Effector memory CD4-positive, alpha-beta T cell (primary cell): ENCODE results near the gene PHLDB1.

Source experiments
- DNase-seq, 3 donors: peaks; one replicate each; pipeline ENCODE4 v3.0.0-alpha.2; 2020
- H3K27ac ChIP-seq: 2 replicates; pipeline ENCODE4 v1.7.0; 2013; ENCODE audit warnings: mild to moderate bottlenecking, low read length, moderate library complexity; ENCODE audit not compliant: insufficient read depth, poor library complexity, severe bottlenecking
- H3K27me3 ChIP-seq: replicated peaks from 2 replicates; pipeline ENCODE4 v1.7.0; 2013; ENCODE audit warnings: mild to moderate bottlenecking, low read length; ENCODE audit not compliant: insufficient read depth, control insufficient read depth, poor library complexity, severe bottlenecking
- H3K36me3 ChIP-seq: 2 replicates; pipeline ENCODE4 v1.7.0; 2013; ENCODE audit warnings: mild to moderate bottlenecking, low read length, moderate library complexity; ENCODE audit not compliant: control insufficient read depth, insufficient read depth
- H3K4me1 ChIP-seq: 2 replicates; pipeline ENCODE4 v1.7.0; 2013; ENCODE audit warnings: low read length, mild to moderate bottlenecking; ENCODE audit not compliant: control insufficient read depth, insufficient read depth, poor library complexity, severe bottlenecking
- H3K4me3 ChIP-seq: 2 replicates; pipeline ENCODE4 v1.7.0; 2013; ENCODE audit warnings: low read length, low read depth, mild to moderate bottlenecking; ENCODE audit not compliant: insufficient read depth, poor library complexity, severe bottlenecking
- H3K9me3 ChIP-seq: 2 replicates; pipeline ENCODE4 v1.7.0; 2013; ENCODE audit warnings: mild to moderate bottlenecking, low read length, moderate library complexity; ENCODE audit not compliant: control insufficient read depth

Gene PHLDB1

DNA sequence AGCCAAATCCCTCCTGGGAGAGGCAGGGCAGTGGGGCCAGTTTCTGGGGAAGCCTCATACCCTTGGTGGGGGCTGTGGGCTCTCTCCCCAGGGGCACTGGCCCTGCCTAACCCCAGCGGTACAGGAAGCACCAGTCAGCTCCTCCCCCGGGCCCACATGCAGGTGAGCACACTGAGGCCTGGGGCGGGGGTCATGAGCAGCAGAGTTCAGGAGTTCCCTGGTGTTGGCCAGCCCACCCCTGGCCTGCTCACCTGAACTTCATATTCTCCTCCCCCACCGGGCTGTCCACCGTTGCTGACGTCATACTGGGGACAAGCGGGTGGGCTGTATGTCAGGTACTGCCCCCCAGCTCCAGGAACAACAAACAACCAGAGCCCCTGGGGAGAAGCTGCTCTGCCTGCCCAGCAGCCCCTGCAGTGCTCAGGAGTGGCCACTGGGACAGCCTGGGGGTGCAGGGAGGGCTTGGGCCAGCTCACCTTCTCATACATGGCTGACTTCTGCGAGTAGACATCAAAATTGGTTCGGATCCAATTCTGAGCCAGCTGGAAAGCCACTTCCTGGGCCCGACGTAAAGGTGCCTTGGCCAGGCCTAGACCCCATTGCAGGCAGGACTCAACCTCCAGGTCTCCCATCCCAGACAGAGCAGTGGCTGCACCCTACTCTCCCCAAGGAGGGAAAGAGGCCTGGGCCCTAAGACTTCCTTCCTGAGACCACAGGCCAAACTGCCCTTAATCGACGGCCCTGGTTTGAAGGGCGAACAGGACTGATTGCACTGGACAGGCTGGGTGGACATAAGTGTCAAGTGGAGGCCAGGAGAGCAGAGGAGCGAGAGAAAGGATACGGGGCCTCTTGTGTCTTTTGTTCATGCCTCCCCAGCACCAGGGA, 51.3 kb downstream of the PHLDB1 start:
- peaks cover 7% of the 10 kb centered on the region for H3K4me1 ChIP-seq
- no peak for DNase-seq
- H3K4me3 ChIP-seq = no peak overlapping the region
- H3K9me3 ChIP-seq = no peaks in the 10 kb centered on the region
- no peaks in the 10 kb centered on the region for H3K27me3 ChIP-seq
- H3K36me3 ChIP-seq = no peaks in the 10 kb centered on the region
- H3K27ac ChIP-seq = no peak overlapping the region

- H3K36me3 ChIP-seq = no peaks in the 10 kb centered on the region
- no peaks in the 10 kb centered on the region for H3K27me3 ChIP-seq
- no peak overlapping the region for H3K4me3 ChIP-seq
- H3K27ac ChIP-seq = no peak overlapping the region
- peaks cover 7% of the 10 kb centered on the region for H3K4me1 ChIP-seq
- no peaks in the 10 kb centered on the region for H3K9me3 ChIP-seq
- peak; percentile 60 to 76 (median 68) for DNase-seq
Observed at GRCh38 chr11:118659314-118659952, 52.0 kb downstream of the PHLDB1 start.

DNA sequence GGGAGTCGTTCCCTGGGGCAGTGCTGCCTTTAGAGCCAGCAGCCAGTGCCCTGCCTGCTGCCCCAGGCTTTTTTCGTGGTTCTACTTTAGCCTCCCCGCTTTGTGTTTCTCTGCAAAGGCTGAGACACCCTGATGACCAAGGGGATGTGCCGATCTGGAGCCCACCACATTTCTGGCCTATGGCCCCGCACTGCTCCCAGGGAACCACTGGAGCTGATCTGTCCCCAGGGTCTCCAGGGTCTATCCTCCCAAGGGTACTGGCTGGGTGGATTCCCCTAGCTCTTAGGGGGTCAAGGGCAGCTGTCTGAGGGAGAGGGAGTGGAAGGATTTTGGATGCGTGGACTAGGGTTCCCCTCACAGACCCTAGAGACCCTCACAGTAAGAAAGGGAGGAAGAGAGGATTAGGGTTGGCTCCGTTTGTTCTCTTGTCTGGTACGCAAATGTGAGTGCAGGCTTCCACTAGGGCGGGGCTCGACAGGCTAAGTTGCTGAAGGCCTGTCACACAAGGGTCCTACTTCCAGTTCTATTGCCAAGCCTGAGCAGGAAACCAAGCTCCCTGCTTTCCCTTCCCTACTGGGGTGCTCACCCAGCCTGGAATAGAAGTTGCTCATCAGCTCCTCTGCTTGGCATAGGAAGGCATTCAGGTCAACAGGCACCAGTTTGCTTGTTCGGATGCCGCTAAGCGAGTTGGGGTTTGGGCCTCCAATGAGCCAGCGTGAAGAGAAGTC, 52.7 kb downstream of the PHLDB1 start:
- no peaks in the 10 kb centered on the region for H3K9me3 ChIP-seq
- no peak overlapping the region for H3K4me3 ChIP-seq
- no peaks in the 10 kb centered on the region for H3K27me3 ChIP-seq
- DNase-seq = no peak
- peaks cover 7% of the 10 kb centered on the region for H3K4me1 ChIP-seq
- no peak overlapping the region for H3K27ac ChIP-seq
- H3K36me3 ChIP-seq = no peaks in the 10 kb centered on the region

GRCh38 chr11:118660681-118661424, 53.4 kb downstream of the PHLDB1 start:
- DNase-seq = no peak
- H3K27ac ChIP-seq = no peak overlapping the region
- H3K4me1 ChIP-seq = peaks cover 7% of the 10 kb centered on the region
- H3K9me3 ChIP-seq = no peaks in the 10 kb centered on the region
- H3K27me3 ChIP-seq = no peaks in the 10 kb centered on the region
- H3K36me3 ChIP-seq = no peaks in the 10 kb centered on the region
- no peak overlapping the region for H3K4me3 ChIP-seq

GRCh38 chr11:118661425-118662301, 54.2 kb downstream of the PHLDB1 start:
- Histone ChIP-seq H3K27me3 (no peaks in the 10 kb centered on the region), H3K4me3 (no peak overlapping the region), H3K4me1 (peaks cover 7% of the 10 kb centered on the region), H3K36me3 (no peaks in the 10 kb centered on the region), H3K27ac (no peak overlapping the region), H3K9me3 (no peaks in the 10 kb centered on the region)
- no peak for DNase-seq

DNA sequence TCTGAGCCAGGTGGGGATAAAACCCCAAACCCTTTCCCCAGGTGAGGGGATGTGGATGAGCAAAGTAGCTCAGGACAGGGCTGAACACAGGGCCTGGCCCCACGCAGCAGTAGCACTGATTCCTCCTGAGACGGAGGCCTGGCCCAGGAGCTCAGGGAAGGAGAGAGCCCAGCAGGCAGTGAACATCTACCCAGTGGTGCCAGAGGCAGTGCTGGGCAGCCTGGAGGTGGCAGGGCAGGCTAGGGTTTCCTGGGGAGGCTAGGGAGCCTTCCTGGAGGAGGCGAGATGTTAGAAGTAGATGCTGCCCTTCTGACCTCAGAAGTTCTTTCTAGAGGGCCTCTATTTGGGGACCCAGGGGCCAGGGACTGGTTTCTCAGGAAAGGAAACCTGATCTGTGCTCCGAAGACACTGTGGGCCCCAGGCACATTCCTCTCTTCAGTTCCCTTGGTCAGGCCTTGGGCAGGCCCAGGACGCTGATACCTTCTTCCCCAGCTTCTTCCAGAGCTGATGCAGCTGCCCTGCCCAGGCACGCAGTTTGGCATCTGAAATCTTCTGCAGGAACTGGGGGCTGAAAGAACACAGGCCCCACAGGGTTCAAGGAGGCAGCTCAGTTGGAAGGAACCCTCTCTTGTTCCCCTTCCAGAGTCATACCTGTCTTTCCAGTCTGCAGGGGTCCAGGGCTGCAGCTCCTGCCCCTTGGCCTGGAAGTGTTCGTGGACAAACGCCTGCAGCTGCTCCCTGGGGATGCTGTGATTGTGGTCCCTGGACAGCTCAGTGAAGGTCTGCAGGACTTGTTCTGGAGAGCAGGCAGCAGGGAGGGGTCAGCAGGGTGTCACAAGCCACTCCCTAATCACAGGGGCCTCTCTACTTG, 55.2 kb downstream of the PHLDB1 start:
- no peaks in the 10 kb centered on the region for H3K36me3 ChIP-seq
- no peaks in the 10 kb centered on the region for H3K9me3 ChIP-seq
- no peak for DNase-seq
- peaks cover 7% of the 10 kb centered on the region for H3K4me1 ChIP-seq
- H3K4me3 ChIP-seq = no peak overlapping the region
- no peaks in the 10 kb centered on the region for H3K27me3 ChIP-seq
- no peak overlapping the region for H3K27ac ChIP-seq

DNA sequence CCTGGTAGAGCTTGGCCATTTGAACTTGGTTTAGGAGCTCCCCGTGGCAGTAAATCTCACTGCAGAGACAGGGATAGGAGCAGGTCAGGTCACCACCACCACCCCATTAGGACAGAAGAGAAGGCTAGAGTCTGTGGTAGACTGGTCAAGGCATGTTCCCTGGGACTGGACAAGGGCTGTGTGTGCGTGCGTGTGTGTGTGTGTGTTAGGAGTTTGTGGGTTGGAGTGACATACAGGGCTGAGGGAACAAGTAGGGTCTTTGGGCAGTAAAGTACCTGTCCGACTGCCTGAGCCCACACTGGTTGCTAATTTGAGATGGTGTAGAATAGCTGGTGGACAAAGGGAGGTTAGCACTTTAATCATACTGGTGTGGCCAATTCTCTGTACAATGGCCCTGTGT, 56.0 kb downstream of the PHLDB1 start:
- Histone ChIP-seq H3K36me3 (no peaks in the 10 kb centered on the region), H3K27me3 (no peaks in the 10 kb centered on the region), H3K9me3 (no peaks in the 10 kb centered on the region), H3K4me1 (peaks cover 7% of the 10 kb centered on the region), H3K4me3 (no peak overlapping the region), H3K27ac (no peak overlapping the region)
- DNase-seq = no peak

GRCh38 chr11:118663902-118664301, 56.5 kb downstream of the PHLDB1 start:
- no peaks in the 10 kb centered on the region for H3K36me3 ChIP-seq
- H3K4me3 ChIP-seq = no peak overlapping the region
- peaks cover 7% of the 10 kb centered on the region for H3K4me1 ChIP-seq
- no peaks in the 10 kb centered on the region for H3K9me3 ChIP-seq
- H3K27ac ChIP-seq = no peak overlapping the region
- no peak for DNase-seq
- no peaks in the 10 kb centered on the region for H3K27me3 ChIP-seq
